GM21367 (cell line): ENCODE results near the gene CCDC78.

ENCODE experiments used
- ATAC-seq: cut with Tn5 transposase; IDR thresholded peaks from one replicate; pipeline ENCODE4 v1.9.1; 2021; ENCODE audit not compliant: unreplicated experiment

Gene CCDC78

GRCh38 chr16:711548-712320 lies 14.5 kb downstream of the CCDC78 start:
- ATAC-seq: no peak

- ATAC-seq: no peak
These were observed 15.2 kb downstream of the CCDC78 start for GRCh38 chr16:711084-711483.

DNA sequence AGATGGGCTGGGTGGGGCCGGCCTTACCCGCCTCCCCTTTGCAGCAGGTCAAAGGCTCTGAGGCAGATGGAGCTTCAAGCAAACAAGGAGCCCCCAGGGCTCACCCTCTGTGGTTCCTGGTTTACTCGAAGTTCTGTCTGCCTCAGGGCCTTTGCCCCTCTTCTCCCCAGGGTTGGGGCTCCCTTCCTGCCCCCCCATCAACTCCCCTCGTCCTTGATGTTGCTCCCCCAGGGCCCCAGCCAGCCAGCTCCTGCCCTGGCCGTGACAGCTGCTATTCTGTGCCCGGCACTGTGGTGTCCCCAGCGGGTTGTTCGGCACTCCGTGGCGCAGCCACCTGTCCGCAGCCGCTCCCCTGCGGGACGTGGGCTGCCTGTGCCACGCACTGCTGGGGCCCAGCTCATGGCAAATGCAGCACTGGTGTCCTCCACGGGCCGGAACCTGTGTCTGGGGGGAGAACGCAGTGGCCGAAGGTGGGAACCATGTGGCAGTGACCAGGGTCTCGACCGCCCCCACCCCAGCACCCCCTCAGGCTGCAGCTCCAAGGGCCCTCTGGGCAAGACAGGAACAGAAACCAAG lies 15.7 kb downstream of the CCDC78 start:
- ATAC-seq: no peak

- ATAC-seq: no peak
These were observed 16.4 kb downstream of the CCDC78 start for GRCh38 chr16:709566-710499.

DNA sequence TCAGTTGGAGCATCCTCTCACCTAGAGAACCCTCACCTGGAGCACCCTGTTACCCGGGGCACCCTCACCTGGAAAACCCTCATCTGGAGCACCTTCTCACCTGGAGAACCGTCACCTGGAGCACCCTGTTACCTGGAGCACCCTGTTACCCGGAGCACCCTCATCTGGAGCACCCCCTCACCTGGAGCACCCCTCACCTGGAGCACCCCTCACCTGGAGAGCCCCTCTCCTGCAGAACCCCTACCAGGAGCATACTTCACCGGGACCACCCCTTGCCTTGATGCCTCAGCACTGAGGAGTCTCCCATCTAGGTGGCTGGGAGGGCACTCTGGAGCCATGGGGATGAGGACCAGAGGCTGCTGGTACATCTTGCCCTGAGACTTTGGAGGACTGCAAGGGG lies 17.3 kb downstream of the CCDC78 start:
- no peak for ATAC-seq

DNA sequence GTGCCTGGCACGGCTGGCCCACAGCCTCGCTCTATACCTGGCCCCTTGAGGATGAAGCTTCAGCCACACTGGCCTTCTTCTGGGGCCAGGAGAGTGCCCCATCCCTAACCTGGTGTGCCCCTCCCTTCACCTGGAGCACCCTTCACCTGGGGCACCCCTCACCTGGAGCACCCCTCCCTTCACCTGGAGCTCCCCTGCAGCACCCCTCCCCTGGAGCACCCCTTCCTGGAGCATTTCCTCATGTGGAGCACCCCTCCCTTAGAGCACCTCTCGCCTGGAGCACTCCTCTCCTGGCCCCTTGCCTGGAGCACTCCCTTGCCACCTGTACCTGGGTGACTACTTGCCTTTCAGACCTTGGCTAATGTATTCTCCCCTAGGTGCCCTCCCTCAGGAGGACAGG lies 18.2 kb downstream of the CCDC78 start:
- no peak for ATAC-seq

DNA sequence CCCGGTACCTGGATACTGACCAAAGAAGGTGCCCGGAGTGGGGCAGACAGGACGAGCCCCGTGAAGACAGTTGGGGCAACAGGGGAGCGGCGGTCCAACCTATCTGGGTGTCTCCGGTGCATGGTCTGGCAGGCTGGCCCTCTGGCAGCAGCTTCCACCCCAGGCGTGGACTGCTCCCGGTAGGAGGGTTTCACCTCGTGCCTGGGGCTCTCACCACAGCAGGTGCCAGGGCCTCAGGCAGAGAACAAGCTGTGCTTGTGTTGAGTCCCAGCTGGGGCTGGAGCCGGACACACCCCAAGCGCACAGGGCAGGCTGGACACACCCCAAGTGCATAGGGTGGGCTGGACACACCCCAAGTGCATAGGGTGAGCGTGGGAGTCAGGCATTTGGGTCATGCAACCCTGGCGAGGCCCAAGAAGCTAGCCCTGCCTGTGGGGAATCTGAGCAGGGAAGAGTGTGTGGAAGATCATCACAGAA lies 19.1 kb downstream of the CCDC78 start:
- ATAC-seq: no peak

DNA sequence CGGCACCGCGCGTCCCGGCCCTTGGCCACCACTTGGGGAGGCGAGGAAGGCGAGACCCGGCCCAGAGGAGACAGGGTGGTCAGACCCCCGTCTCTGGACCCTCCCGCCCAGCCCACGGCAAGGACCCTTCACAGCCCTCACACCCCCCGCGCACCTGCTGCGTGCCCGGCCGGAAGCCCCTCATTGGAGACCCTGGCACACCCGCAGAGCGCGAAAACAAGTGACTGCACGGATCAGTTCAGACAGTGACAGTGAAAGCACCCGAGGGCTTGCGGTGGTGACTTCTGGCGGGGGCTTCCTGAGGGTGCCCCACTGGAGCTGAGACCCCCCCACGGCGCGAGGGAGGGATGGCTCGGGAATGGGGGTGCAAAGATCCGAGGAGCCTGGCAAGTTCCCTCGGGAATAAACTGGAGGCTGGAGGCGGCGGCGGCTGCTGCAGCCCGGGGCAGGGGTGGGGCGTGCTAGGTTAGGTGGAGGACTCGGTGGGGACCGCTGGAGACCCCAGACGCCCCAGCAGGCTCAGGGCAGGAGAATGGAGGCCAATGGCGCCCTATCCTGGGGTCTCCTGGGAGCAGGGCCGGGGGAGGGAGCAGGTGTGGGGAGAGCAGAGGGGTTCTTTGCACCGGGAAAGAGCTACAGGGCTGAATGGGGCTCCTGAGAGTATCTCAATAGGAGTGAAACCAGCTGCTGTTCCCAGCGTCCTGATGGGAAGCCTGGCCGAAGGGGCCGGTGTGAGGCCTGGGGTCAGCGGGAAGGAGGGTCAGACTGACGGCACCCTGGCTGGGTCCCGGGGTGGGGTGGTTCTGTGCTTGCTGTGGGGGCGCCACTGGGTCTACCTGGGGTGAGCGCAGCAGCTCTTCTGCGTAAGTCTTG lies 19.8 kb downstream of the CCDC78 start:
- ATAC-seq: no peak

- ATAC-seq: no peak
These were observed 20.6 kb downstream of the CCDC78 start, which contains the start of gene FBXL16 for GRCh38 chr16:705431-706188. Gene FBXL16 (minus strand): TSS chr16:705801. CDS start chr16:697405, 8,396 bp downstream.

DNA sequence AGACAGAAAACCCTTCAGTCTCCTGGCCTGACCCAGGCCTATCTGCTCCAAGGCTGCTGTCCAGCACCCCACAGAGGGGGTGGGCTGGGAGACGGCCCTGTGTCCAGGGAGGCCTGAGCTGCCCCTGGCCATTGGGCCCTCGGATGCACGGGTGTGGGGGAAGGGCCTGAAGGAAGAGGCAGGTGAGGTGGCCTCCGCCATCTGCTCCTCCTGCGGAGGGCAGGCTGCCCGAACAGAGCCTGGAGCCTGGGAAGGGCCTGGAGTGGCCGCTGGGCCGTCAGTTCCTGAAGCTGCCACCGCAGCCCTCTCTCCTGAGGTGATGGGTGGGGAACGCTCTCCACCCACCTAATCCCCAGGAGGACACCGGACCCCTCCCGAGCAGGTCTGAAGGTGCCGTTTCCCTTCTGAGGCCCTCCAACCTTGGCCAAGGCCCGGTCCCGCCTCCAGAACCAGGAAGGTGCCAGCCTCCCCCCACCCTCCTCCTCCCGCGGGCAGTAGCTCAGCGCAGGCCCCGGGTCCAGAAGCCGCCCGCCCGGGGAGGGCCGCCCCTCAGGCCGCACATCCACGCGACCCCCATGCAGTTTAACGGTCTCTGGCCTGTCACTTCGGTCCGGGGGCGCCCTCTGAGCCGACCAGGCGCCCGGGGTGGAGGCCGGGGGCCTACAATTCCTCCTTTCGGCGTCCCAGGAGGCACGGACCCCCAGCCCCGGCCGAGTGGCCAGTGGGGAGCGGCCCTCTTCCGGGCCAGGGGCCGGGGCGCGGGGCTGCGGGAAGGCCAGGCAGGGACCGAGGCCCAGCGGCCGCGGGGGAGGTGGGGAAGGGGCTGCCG lies 21.5 kb downstream of the CCDC78 start:
- no peak for ATAC-seq

DNA sequence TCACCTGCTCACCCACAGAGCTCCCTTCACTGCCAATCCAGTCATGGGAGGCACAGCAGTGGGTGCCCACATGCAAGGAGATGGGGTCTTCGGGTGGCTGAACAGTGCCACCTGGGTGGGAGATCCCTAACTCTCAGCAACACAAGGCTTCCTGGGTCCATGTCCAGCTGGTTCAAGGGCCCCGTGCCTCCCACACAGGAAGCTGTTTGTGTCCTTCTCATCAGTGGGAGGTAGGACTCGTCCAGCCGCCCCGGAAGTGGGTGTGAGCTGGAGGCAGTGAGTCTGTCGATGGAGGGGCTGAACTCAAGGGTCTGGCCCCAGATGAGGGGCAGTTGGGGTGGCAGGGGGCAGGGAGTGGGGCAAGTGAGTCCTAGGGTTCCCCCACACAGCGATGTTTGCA lies 22.2 kb downstream of the CCDC78 start:
- ATAC-seq: no peak

GRCh38 chr16:703406-703805 lies 22.8 kb downstream of the CCDC78 start:
- no peak for ATAC-seq

- ATAC-seq: no peak
These were observed 23.9 kb downstream of the CCDC78 start for GRCh38 chr16:702341-702740.

- no peak for ATAC-seq
These were observed 25.3 kb downstream of the CCDC78 start for GRCh38 chr16:700684-701584.

GRCh38 chr16:698911-699671 lies 27.2 kb downstream of the CCDC78 start:
- ATAC-seq: no peak

DNA sequence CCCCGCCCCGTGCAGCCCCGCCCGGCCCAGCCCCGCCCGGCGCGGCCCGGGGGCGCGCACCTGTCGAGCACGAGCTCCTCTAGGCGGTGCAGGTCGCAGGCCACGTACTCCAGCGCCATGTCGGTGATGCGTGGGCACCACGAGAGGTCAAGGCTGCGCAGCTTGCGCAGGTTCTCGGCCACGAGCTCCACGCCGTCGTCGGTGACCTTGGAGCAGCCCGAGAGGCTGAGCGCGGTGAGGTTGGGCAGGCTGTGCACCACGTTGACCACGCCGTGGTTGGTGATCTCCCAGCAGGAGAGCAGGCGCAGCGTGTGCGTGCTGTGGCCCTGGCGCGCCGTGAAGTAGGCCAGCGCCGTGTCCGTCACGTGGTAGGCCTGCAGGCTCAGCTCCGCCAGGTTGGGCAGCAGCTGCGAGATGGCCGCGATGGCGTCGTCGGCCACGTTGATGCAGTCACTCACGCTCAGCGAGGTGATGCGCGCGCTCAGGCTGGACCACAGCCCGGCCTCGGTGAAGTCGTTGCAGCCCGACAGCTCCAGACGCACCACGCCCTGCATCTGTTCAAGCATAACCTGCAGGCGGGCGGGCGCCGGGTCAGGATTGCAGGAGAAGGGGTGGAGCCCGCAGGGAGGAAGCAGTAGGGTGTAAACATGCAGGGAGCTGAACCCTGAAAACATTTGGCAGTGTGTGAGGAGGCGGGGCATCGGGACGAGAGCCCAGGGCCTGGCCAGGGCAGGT lies 30.7 kb downstream of the CCDC78 start:
- no peak for ATAC-seq
